Bronchial smooth muscle cell (primary cell): ENCODE data around the gene SEH1L. TPM values are rescaled to one million over a fixed set of nuclear protein-coding genes. Genes with fewer than 3 reads are reported as not detected.

ENCODE experiments used
- total RNA-seq: library from RNA; depleted of rRNA; stranded (reverse); fragments of >200 nt; gene quantifications from 2 replicates; pipeline ENCODE4 v1.2.1, GENCODE V29; 2014

The SEH1L gene
- 22.7 and 26.0 TPM in 2 replicates for total RNA-seq

GRCh38 chr18:12947285-12948049, at the start of gene SEH1L:
Gene SEH1L, plus strand, starts transcription at chr18:12948011. Its CDS starts 111 bp downstream, at chr18:12948122.

GRCh38 chr18:12990967-12991820, 43.4 kb downstream of the SEH1L start, which contains the start of gene CEP192:
Gene CEP192, plus strand, starts transcription at chr18:12991362. Its CDS starts 8,063 bp downstream, at chr18:12999425.

Other genes starting within 250 kb of the SEH1L start
- 6.1 and 6.5 TPM in 2 replicates for gene CEP76, start 245.3 kb upstream of the SEH1L start, total RNA-seq
- gene PSMG2, start 245.0 kb upstream of the SEH1L start, total RNA-seq: 56.8 and 77.4 TPM in 2 replicates
- 22.3 and 24.1 TPM in 2 replicates for gene PTPN2, start 63.8 kb upstream of the SEH1L start, total RNA-seq
- gene CEP192, start 43.4 kb downstream of the SEH1L start, total RNA-seq: 27.1 and 27.6 TPM in 2 replicates